GM13977 (cell line): Measurements from ENCODE around the gene IGF2BP3.

ENCODE experiments used
- DNase-seq: peaks from one replicate; pipeline ENCODE4 v3.0.0; 2012; ENCODE audit warnings: low spot score
- in situ Hi-C: fragments of 300-500 bp; cut with MboI; formaldehyde crosslinking; loops from one replicate; pipeline ENCODE4 v1.12.0; 2022; ENCODE audit warnings: low sequenced_read_pairs, low pct_unique_long_range_greater_than_20kb, mixed read lengths, inconsistent platforms; ENCODE audit not compliant: unreplicated experiment
- TF ChIP-seq, protein P1 (sequence below): IDR thresholded peaks from 2 replicates; pipeline ENCODE4 v1.5.1; 2012; ENCODE audit warnings: mild to moderate bottlenecking, control low read depth; ENCODE audit not compliant: insufficient read depth; ENCODE audit errors: extremely low read depth, missing control alignments

The IGF2BP3 gene

DNA sequence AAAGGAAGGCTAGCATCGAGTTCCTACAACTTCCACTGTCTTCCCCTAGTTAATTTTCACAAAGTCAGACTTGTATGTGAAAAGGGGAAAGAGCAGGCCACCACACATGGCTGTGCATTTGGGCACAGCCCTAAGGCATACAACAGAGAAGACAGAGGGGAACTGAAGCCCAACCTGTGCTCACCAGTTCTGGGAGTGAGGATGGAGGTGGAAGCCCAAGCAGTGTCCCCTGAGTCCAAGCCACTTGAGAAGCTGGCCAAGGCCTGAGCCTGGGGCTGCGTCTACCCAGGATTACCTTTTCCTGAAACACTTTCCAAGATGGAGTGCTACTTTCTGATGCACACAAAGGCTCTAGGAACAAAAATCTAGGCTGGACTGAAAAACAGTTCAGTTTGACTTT is 203.4 kb downstream of the IGF2BP3 start:
- in situ Hi-C loops = loop anchor here (25.0 kb wide), 1 partner anchor 445 kb away; the partner anchor contains the start of gene STK31
- TF ChIP-seq, protein P1, sequence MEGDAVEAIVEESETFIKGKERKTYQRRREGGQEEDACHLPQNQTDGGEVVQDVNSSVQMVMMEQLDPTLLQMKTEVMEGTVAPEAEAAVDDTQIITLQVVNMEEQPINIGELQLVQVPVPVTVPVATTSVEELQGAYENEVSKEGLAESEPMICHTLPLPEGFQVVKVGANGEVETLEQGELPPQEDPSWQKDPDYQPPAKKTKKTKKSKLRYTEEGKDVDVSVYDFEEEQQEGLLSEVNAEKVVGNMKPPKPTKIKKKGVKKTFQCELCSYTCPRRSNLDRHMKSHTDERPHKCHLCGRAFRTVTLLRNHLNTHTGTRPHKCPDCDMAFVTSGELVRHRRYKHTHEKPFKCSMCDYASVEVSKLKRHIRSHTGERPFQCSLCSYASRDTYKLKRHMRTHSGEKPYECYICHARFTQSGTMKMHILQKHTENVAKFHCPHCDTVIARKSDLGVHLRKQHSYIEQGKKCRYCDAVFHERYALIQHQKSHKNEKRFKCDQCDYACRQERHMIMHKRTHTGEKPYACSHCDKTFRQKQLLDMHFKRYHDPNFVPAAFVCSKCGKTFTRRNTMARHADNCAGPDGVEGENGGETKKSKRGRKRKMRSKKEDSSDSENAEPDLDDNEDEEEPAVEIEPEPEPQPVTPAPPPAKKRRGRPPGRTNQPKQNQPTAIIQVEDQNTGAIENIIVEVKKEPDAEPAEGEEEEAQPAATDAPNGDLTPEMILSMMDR = no peak
- no peak for DNase-seq

DNA sequence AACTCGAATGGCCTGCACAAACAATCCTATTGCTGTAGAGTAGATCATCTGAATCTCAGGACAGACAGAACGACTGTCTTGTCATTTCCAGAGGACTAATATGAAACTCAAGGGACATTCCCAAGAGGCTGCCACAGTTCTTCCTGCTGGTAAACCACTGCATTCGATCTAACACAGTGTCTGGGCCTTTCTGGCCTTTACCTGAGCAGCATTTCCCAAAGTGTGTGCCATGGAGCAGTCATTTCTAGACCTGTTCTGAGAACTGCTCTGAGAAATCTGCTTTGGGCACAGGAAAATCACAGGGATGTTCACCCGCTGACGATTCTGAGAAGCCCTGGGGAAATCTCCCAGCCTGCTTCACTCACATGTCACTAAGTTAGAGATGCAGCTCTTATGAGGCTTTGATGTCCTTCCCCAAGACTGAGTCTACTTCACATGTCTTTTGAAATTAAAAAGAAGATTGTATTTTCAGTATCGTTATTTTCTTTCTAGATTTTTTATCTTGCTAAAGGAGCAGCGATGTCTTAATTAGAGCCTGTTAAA is 205.3 kb downstream of the IGF2BP3 start:
- in situ Hi-C loops = loop anchor here (25.0 kb wide), 1 partner anchor 447 kb away; the partner anchor contains the start of gene STK31
- TF ChIP-seq, protein P1 = no peak
- no peak for DNase-seq

DNA sequence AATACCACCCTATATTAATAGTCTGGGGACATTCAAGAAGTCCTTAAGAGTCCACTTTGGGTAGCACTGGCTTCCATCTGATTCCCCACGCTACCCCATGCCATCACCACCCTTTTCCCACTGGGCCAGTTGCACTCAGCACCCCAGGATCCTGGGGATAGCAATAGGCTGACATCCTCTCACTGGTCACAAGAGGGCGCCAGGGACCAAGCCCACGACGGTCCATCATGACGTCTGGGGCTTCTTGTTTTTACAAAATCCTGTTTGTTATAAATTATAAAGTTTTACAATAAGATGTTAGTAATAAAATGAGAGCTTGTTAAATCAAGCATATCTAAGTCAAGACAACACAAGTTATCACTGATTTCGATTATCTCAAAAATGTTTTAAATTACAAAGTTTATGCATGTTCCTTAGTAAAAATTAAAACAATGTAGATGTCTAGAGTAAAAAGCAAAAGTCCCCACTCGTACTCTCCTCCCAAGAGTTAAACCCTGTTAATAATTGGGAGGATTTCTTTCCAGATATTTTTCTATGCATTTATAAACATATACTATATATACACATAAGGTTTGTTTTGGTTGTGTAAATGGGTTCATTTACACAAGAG is 208.3 kb downstream of the IGF2BP3 start:
- in situ Hi-C loops = loop anchor here (25.0 kb wide), 1 partner anchor 450 kb away; the partner anchor contains the start of gene STK31
- DNase-seq = peak; percentile 77
- TF ChIP-seq, protein P1 = peak; percentile 85

DNA sequence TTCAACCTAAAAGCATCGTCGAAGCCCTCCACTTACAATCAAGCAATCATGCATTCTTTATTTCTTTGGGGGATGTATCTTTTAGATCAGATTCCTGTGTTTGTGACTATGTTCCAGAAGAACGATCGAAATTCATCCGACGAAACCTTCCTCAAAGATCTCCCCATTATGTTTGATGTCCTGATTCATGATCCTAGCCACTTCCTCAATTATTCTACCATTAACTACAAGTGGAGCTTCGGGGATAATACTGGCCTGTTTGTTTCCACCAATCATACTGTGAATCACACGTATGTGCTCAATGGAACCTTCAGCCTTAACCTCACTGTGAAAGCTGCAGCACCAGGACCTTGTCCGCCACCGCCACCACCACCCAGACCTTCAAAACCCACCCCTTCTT is 209.9 kb downstream of the IGF2BP3 start:
- in situ Hi-C loops = loop anchor here (25.0 kb wide), 1 partner anchor 452 kb away; the partner anchor contains the start of gene STK31
- DNase-seq = no peak
- TF ChIP-seq, protein P1 = no peak
